Suprapubic skin (tissue), 4 donors: ENCODE data around the gene AP1G2. TPM values are rescaled to one million over a fixed set of nuclear protein-coding genes. Genes with fewer than 3 reads are reported as not detected.

Source experiments
- DNase-seq, 2 donors: peaks; one replicate each; pipeline ENCODE4 v3.0.0-alpha.2; 2019; ENCODE audit warnings: low spot score in 2 of 2
- H3K27ac ChIP-seq: fragments of 200-600 bp; sonication (generic); one replicate; pipeline ENCODE4 v1.5.1; 2019
- H3K27me3 ChIP-seq: fragments of 200-600 bp; sonication (generic); one replicate; pipeline ENCODE4 v1.5.1; 2019
- H3K36me3 ChIP-seq: fragments of 200-600 bp; sonication (generic); one replicate; pipeline ENCODE4 v1.5.1; 2019
- H3K4me1 ChIP-seq: fragments of 200-600 bp; sonication (generic); one replicate; pipeline ENCODE4 v1.5.1; 2019
- H3K4me3 ChIP-seq: fragments of 200-600 bp; sonication (generic); one replicate; pipeline ENCODE4 v1.5.1; 2019; ENCODE audit warnings: mild to moderate bottlenecking
- H3K9me3 ChIP-seq: fragments of 200-600 bp; sonication (generic); one replicate; pipeline ENCODE4 v1.5.1; 2019
- CTCF ChIP-seq, 2 donors: fragments of 200-600 bp in 1 of 2; fragments of 450-650 bp in 1 of 2; sonication (generic) in 1 of 2; IDR thresholded peaks; one replicate each; pipeline ENCODE4 v1.5.1; 2016 to 2019; ENCODE audit warnings: antibody characterized with exemption in 2 of 2, mild to moderate bottlenecking in 1 of 2, moderate library complexity in 1 of 2
- EP300 ChIP-seq: sonication (generic); formaldehyde crosslinking; IDR thresholded peaks from one replicate; pipeline ENCODE4 v1.6.1; 2017; ENCODE audit warnings: antibody characterized with exemption
- POLR2A ChIP-seq, 2 donors: fragments of 450-650 bp; IDR thresholded peaks; one replicate each; pipeline ENCODE4 v1.6.1; 2017; ENCODE audit warnings: antibody characterized with exemption in 2 of 2, mild to moderate bottlenecking in 2 of 2, moderate library complexity in 2 of 2
- POLR2AphosphoS5 ChIP-seq, 3 donors: sonication (generic); formaldehyde crosslinking; IDR thresholded peaks; one replicate each; pipeline ENCODE4 v1.6.1; 2017; ENCODE audit warnings: antibody characterized with exemption in 3 of 3
- WGBS: methylation state at CpG from one replicate; pipeline ENCODE4 v1.1.5; 2018; 5-methylcytosine and 5-hydroxymethylcytosine counted together
- total RNA-seq, 4 donors: library from RNA; depleted of rRNA; stranded (reverse); fragments of >200 nt; gene quantifications; one replicate each; pipeline ENCODE4 v1.1.0, GENCODE V29; 2016

The AP1G2 gene
- total RNA-seq, 4 donors from 2014 or later: 117 to 415 (median 150) TPM

- no peak overlapping the region for H3K27ac ChIP-seq
- no peaks in the 10 kb centered on the region for H3K27me3 ChIP-seq
- H3K4me3 ChIP-seq: no peak overlapping the region
- WGBS: 87% methylated on average over 4 of the region's 4 CpGs
- TF ChIP-seq EP300: no peak
- TF ChIP-seq POLR2AphosphoS5 (IDR thresholded peaks at IDR 0.05): no peak
- TF ChIP-seq CTCF (IDR thresholded peaks at IDR 0.05): no peak
- no peak for TF ChIP-seq POLR2A (IDR thresholded peaks at IDR 0.05)
- no peak for DNase-seq
- peaks cover 2% of the 10 kb centered on the region for H3K4me1 ChIP-seq
- no peaks in the 10 kb centered on the region for H3K36me3 ChIP-seq
- H3K9me3 ChIP-seq: no peaks in the 10 kb centered on the region
Observed at GRCh38 chr14:23535943-23536342, 31.6 kb downstream of the AP1G2 start.

GRCh38 chr14:23533652-23534435, 33.7 kb downstream of the AP1G2 start:
- Histone ChIP-seq H3K4me3 (no peak overlapping the region), H3K36me3 (no peaks in the 10 kb centered on the region), H3K9me3 (no peaks in the 10 kb centered on the region), H3K27ac (no peak overlapping the region), H3K27me3 (no peaks in the 10 kb centered on the region), H3K4me1 (peaks cover 2% of the 10 kb centered on the region)
- no peak for DNase-seq
- WGBS: 89% methylated on average over 13 of the region's 16 CpGs
- TF ChIP-seq POLR2AphosphoS5 (IDR thresholded peaks at IDR 0.05) (no peak), CTCF (IDR thresholded peaks at IDR 0.05) (no peak), EP300 (no peak)

- 100% methylated on average over 7 of the region's 7 CpGs for WGBS
- Histone ChIP-seq H3K4me3 (no peak overlapping the region), H3K9me3 (no peaks in the 10 kb centered on the region), H3K4me1 (no peaks in the 10 kb centered on the region), H3K36me3 (no peaks in the 10 kb centered on the region), H3K27ac (no peak overlapping the region), H3K27me3 (no peaks in the 10 kb centered on the region)
- no peak for DNase-seq
- TF ChIP-seq EP300 (no peak), POLR2AphosphoS5 (IDR thresholded peaks at IDR 0.05) (no peak), POLR2A (IDR thresholded peaks at IDR 0.05) (no peak)
Observed at GRCh38 chr14:23532658-23533057, 34.9 kb downstream of the AP1G2 start.

GRCh38 chr14:23531391-23531790, 36.2 kb downstream of the AP1G2 start:
- TF ChIP-seq CTCF (IDR thresholded peaks at IDR 0.05) (no peak), EP300 (no peak), POLR2A (IDR thresholded peaks at IDR 0.05) (no peak), POLR2AphosphoS5 (IDR thresholded peaks at IDR 0.05) (no peak)
- Histone ChIP-seq H3K4me1 (no peaks in the 10 kb centered on the region), H3K27me3 (no peaks in the 10 kb centered on the region), H3K36me3 (no peaks in the 10 kb centered on the region), H3K4me3 (no peak overlapping the region), H3K27ac (no peak overlapping the region), H3K9me3 (no peaks in the 10 kb centered on the region)
- DNase-seq: no peak
- 96% methylated on average over 7 of the region's 12 CpGs for WGBS

GRCh38 chr14:23530375-23531055, 37.1 kb downstream of the AP1G2 start:
- Histone ChIP-seq H3K4me1 (no peaks in the 10 kb centered on the region), H3K9me3 (no peaks in the 10 kb centered on the region), H3K27ac (no peak overlapping the region), H3K4me3 (no peak overlapping the region), H3K27me3 (no peaks in the 10 kb centered on the region), H3K36me3 (peaks cover 5% of the 10 kb centered on the region)
- WGBS: 79% methylated on average over 9 of the region's 10 CpGs
- TF ChIP-seq EP300 (no peak), CTCF (IDR thresholded peaks at IDR 0.05) (no peak), POLR2A (IDR thresholded peaks at IDR 0.05) (no peak), POLR2AphosphoS5 (IDR thresholded peaks at IDR 0.05) (no peak)
- no peak for DNase-seq
